ENCODE results near the gene ATRIP. TPM values are rescaled to one million over a fixed set of nuclear protein-coding genes. Genes with fewer than 3 reads are reported as not detected.

ATRIP gene
- total and polyA plus RNA-seq, 2 of the 8 experiments (the other 6 are each of a cell fraction or from before 2014, with no cell fraction given): 18.5 to 20.2 TPM

- Histone ChIP-seq H3K79me1 (ENCODE audit: low read depth, low read length) (no peaks in the 10 kb centered on the region; the same call in 1 of the 2 replicates), H3K23ac (ENCODE audit: insufficient read length) (no peak overlapping the region), H3K4ac (replicated peaks; ENCODE audit: insufficient read length, low read depth, low read length) (no peak overlapping the region), H3K79me2 (ENCODE audit: control insufficient read depth in 1 of 2, insufficient read depth in 2 of 2, low read length in 2 of 2) (no peaks in the 10 kb centered on the region; a peak in 1 of 4 replicates), H4K20me1 (replicated peaks in 1 of 2; ENCODE audit: control insufficient read depth in 1 of 2, insufficient read depth in 2 of 2, low read length in 2 of 2) (peaks cover 6 to 53% of the 10 kb centered on the region in 2 experiments), H3K18ac (ENCODE audit: extremely low read depth, low read length) (no peak overlapping the region), H3K56ac (replicated peaks; ENCODE audit: insufficient read length, low read depth, low read length) (no peak overlapping the region), H3K27me3 (replicated peaks in 1 of 4; ENCODE audit: control insufficient read depth in 3 of 4, extremely low read depth in 1 of 4, insufficient read depth in 3 of 4, low read length in 3 of 4) (no peaks in the 10 kb centered on the region), H2BK5ac (ENCODE audit: low read depth, low read length) (no peak overlapping the region), H3K9me3 (ENCODE audit: insufficient read depth in 2 of 2, low read depth in 1 of 2, low read length in 1 of 2) (no peaks in the 10 kb centered on the region), H3K9ac (replicated peaks in 1 of 4; ENCODE audit: extremely low read depth in 1 of 4, low read depth in 3 of 4, low read length in 3 of 4) (no peak overlapping the region), H2AFZ (ENCODE audit: low read length) (no peak overlapping the region), H2AK5ac (ENCODE audit: low read depth, low read length) (no peak overlapping the region), H2BK15ac (ENCODE audit: low read length) (no peak overlapping the region), H3K4me2 (ENCODE audit: insufficient read depth in 1 of 2, low read depth in 2 of 2, low read length in 2 of 2) (no peak overlapping the region), H3K36me3 (ENCODE audit: control insufficient read depth in 2 of 4, insufficient read depth in 4 of 4, low read length in 3 of 4) (peaks cover 73 to 89% (median 88%) of the 10 kb centered on the region in 4 experiments), H2BK12ac (ENCODE audit: low read depth, low read length) (no peak overlapping the region), H4K91ac (replicated peaks; ENCODE audit: insufficient read length, low read length) (no peak overlapping the region), H3K4me3 (ENCODE audit: extremely low read depth in 1 of 4, insufficient read depth in 2 of 4, low read depth in 3 of 4, low read length in 4 of 4) (no peak overlapping the region), H3K4me1 (replicated peaks in 1 of 4; ENCODE audit: control insufficient read depth in 3 of 4, insufficient read depth in 4 of 4, low read length in 3 of 4) (no peaks in the 10 kb centered on the region), H3K23me2 (ENCODE audit: low read depth, low read length) (no peaks in the 10 kb centered on the region), H2BK20ac (ENCODE audit: low read length) (no peak overlapping the region), H4K8ac (ENCODE audit: extremely low read depth, insufficient read depth, low read length) (no peak overlapping the region), H3K27ac (ENCODE audit: low read depth, low read length) (no peak overlapping the region), H3K14ac (ENCODE audit: insufficient read length) (no peak overlapping the region), H2BK120ac (replicated peaks; ENCODE audit: low read depth, low read length) (no peak overlapping the region), H4K5ac (ENCODE audit: insufficient read length, low read depth, low read length) (no peak overlapping the region)
- ChIA-PET CTCF (ENCODE audit: partially characterized antibody) (interaction anchor here (0.9 to 7.7 kb wide), 6 partner anchors 10 to 219 kb away, joined by 3 to 130 read pairs (median 6); partner anchors contain the start of gene PLXNB1), POLR2A (ENCODE audit: partially characterized antibody) (interaction anchor here (1.5 to 31.5 kb wide), 3 partner anchors 5 to 34 kb away, joined by 3 to 650 read pairs (median 650); partner anchors contain the start of genes ATRIP and PLXNB1)
- DNase-seq (ENCODE audit: low read depth in 1 of 2, low spot score in 2 of 2) (no peak), FAIRE-seq (no peak)
- WGBS, 2 experiments (ENCODE audit: extremely low coverage in 1 of 2, insufficient coverage in 1 of 2, insufficient read length in 1 of 2, insufficient replicate concordance in 2 of 2, low coverage in 1 of 2, low lambda C conversion rate in 2 of 2, missing lambda C conversion rate in 1 of 2): 88% methylated on average over 8 of the region's 8 CpGs; no CpG with 5 or more reads in 1 of the 2 experiments
- TF ChIP-seq RNF2 (IDR thresholded peaks at IDR 0.05; ENCODE audit: borderline replicate concordance, low read depth, low read length, missing control alignments, poor library complexity, severe bottlenecking): no peak
These were observed 33.5 kb upstream of the ATRIP start for GRCh38 chr3:48413086-48413485.

Data from H1 (cell line).